Epithelial cell of esophagus (primary cell): ENCODE results near the gene ZDHHC19.

Experiments
- DNase-seq: peaks from one replicate; pipeline ENCODE4 v3.0.0; 2010; ENCODE audit warnings: low read depth
- H3K4me3 ChIP-seq: 2 replicates; pipeline ENCODE4 v1.5.1; 2011; ENCODE audit warnings: mild to moderate bottlenecking, low read length, control low read depth
- CTCF ChIP-seq: IDR thresholded peaks from 2 replicates; pipeline ENCODE4 v1.5.1; 2011; ENCODE audit warnings: low read depth, mild to moderate bottlenecking, low read length, control low read depth, inconsistent platforms; ENCODE audit not compliant: insufficient read depth; ENCODE audit errors: missing control alignments

Gene ZDHHC19

GRCh38 chr3:196181127-196181546 is 30.1 kb downstream of the ZDHHC19 start:
- no peak for DNase-seq
- no peak for TF ChIP-seq CTCF

GRCh38 chr3:196180346-196180745 is 30.9 kb downstream of the ZDHHC19 start:
- DNase-seq: no peak
- H3K4me3 ChIP-seq: no peak overlapping the region
- no peak for TF ChIP-seq CTCF

More at GRCh38 chr3:196181127-196181546, 30.1 kb downstream of the ZDHHC19 start:
- no peak overlapping the region for H3K4me3 ChIP-seq

GRCh38 chr3:196179380-196180308 is 31.6 kb downstream of the ZDHHC19 start:
- no peak for TF ChIP-seq CTCF

GRCh38 chr3:196178993-196179379 is 32.2 kb downstream of the ZDHHC19 start:
- H3K4me3 ChIP-seq: no peak overlapping the region
- no peak for DNase-seq
- TF ChIP-seq CTCF: no peak

More at GRCh38 chr3:196179380-196180308, 31.6 kb downstream of the ZDHHC19 start:
- DNase-seq: peak; percentile 84
- no peak overlapping the region for H3K4me3 ChIP-seq

- no peak overlapping the region for H3K4me3 ChIP-seq
- no peak for DNase-seq
- TF ChIP-seq CTCF: no peak
These were observed 33.2 kb downstream of the ZDHHC19 start for GRCh38 chr3:196177967-196178366.

- DNase-seq: no peak
- no peak overlapping the region for H3K4me3 ChIP-seq
- no peak for TF ChIP-seq CTCF
These were observed 33.6 kb downstream of the ZDHHC19 start for GRCh38 chr3:196177567-196177966.
